Measurements from ENCODE around the gene HEG1.

The HEG1 gene

DNA sequence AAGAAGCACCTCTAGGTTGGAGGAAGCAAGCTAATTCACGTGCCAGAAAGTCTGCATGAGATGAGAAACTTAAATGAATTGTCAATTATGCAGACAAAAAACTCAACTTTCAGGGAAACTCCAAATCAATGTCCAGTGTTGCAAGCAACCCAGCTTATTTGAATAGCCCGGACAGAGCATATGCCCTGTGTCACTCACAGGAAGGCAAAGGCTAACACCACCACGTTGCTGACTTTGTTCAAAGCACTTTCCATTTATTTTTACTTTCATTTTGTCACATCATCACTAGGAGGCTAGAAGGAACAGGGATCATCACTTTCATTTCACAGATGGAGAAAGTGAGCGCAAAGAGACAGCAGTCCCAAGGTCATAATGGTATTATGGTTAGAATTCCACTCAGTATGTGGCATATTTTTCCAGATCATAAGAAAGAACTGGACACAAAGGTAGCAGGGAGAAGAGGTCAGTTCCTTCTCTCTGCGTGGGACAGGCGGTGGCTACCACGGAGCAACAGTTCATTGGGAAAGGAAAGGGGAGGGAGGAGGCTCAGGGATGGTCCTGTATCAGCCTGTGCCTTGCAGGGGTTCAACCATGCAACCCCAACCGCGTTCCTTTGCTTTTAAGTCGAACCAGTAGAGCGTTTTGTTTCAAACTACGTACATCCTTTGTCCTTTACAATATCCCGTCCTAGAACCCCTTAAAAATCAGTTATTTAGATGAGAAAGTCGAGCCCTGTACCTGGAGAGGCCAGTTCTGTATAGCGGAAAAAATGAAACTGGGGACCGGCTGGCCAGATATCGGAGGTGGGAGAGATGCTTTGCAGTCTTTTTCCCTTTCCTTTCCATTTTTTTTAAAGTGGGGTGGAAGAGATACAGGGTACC is 1.1 kb downstream of the HEG1 start:
- Histone ChIP-seq H3K27me3 (ENCODE audit: insufficient read depth, poor library complexity, severe bottlenecking) (peaks cover 47% of the 10 kb centered on the region), H3K27ac (replicated peaks) (no peak overlapping the region), H3K4me3 (replicated peaks; ENCODE audit: insufficient read depth, low read length) (peak overlapping the region; percentile 41)
- DNase-seq (ENCODE audit: low read depth in 1 of 2, low spot score in 1 of 2), result no peak
- TF ChIP-seq SPI1 (IDR thresholded peaks at IDR 0.05; ENCODE audit: borderline replicate concordance, low read depth) (no peak), POLR2AphosphoS5 (IDR thresholded peaks at IDR 0.05; ENCODE audit: low read depth) (no peak), GABPA (IDR thresholded peaks at IDR 0.05; ENCODE audit: low read depth) (no peak)
- TF ChIP-seq, protein P1, sequence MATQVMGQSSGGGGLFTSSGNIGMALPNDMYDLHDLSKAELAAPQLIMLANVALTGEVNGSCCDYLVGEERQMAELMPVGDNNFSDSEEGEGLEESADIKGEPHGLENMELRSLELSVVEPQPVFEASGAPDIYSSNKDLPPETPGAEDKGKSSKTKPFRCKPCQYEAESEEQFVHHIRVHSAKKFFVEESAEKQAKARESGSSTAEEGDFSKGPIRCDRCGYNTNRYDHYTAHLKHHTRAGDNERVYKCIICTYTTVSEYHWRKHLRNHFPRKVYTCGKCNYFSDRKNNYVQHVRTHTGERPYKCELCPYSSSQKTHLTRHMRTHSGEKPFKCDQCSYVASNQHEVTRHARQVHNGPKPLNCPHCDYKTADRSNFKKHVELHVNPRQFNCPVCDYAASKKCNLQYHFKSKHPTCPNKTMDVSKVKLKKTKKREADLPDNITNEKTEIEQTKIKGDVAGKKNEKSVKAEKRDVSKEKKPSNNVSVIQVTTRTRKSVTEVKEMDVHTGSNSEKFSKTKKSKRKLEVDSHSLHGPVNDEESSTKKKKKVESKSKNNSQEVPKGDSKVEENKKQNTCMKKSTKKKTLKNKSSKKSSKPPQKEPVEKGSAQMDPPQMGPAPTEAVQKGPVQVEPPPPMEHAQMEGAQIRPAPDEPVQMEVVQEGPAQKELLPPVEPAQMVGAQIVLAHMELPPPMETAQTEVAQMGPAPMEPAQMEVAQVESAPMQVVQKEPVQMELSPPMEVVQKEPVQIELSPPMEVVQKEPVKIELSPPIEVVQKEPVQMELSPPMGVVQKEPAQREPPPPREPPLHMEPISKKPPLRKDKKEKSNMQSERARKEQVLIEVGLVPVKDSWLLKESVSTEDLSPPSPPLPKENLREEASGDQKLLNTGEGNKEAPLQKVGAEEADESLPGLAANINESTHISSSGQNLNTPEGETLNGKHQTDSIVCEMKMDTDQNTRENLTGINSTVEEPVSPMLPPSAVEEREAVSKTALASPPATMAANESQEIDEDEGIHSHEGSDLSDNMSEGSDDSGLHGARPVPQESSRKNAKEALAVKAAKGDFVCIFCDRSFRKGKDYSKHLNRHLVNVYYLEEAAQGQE (IDR thresholded peaks at IDR 0.05; ENCODE audit: insufficient replicate concordance, low read depth), result no peak
- TF ChIP-seq, protein P2, sequence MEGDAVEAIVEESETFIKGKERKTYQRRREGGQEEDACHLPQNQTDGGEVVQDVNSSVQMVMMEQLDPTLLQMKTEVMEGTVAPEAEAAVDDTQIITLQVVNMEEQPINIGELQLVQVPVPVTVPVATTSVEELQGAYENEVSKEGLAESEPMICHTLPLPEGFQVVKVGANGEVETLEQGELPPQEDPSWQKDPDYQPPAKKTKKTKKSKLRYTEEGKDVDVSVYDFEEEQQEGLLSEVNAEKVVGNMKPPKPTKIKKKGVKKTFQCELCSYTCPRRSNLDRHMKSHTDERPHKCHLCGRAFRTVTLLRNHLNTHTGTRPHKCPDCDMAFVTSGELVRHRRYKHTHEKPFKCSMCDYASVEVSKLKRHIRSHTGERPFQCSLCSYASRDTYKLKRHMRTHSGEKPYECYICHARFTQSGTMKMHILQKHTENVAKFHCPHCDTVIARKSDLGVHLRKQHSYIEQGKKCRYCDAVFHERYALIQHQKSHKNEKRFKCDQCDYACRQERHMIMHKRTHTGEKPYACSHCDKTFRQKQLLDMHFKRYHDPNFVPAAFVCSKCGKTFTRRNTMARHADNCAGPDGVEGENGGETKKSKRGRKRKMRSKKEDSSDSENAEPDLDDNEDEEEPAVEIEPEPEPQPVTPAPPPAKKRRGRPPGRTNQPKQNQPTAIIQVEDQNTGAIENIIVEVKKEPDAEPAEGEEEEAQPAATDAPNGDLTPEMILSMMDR (IDR thresholded peaks at IDR 0.05; ENCODE audit: insufficient read depth, low read length), result no peak

DNA sequence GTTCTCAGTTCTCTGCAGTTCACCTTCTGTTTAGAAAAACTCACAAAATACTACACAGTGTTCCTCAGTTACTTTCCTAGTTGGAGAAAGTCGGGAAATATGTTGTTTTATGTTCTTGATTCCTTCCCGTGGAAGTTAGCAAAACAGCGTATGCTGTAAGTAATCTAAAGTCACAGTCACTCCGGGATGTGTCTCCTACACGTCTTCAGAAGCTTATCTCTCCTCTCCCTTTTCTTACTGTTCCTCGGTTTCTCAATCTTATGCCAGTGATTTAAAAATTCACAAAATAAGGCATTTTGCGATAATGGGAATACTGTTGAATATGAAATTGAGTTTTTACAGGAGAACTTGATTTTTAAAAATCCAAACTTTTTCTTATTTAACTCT is 1.7 kb downstream of the HEG1 start:
- no peak overlapping the region for H3K4me3 ChIP-seq (replicated peaks; ENCODE audit: insufficient read depth, low read length)
- TF ChIP-seq, protein P2 (IDR thresholded peaks at IDR 0.05; ENCODE audit: insufficient read depth, low read length), result no peak
- TF ChIP-seq SPI1 (IDR thresholded peaks at IDR 0.05; ENCODE audit: borderline replicate concordance, low read depth) (no peak), GABPA (IDR thresholded peaks at IDR 0.05; ENCODE audit: low read depth) (no peak), POLR2AphosphoS5 (IDR thresholded peaks at IDR 0.05; ENCODE audit: low read depth) (no peak)
- TF ChIP-seq, protein P1 (IDR thresholded peaks at IDR 0.05; ENCODE audit: insufficient replicate concordance, low read depth), result no peak
- no peak overlapping the region for H3K27ac ChIP-seq (replicated peaks)
- peaks cover 47% of the 10 kb centered on the region for H3K27me3 ChIP-seq (ENCODE audit: insufficient read depth, poor library complexity, severe bottlenecking)
- no peak for DNase-seq (ENCODE audit: low read depth in 1 of 2, low spot score in 1 of 2)

DNA sequence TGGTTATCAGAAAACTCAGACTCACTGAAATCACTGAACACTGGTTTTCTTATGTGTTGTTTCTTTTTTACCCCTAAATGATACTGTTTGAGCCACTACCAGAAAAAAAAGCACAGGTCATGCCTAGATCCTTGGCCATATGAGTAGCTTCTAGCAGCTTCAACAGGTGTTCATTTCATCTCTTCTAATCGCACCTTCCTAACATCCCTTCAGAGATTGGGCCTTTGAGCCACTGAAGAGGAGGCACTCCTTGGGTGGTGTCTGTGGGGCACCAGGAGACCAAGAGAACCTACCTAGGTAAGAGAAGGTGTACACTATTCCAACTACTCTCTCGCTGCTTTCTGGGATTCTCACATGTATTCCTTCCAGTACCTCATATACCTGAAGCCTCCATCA is 2.5 kb downstream of the HEG1 start:
- Histone ChIP-seq H3K27ac (replicated peaks) (no peak overlapping the region), H3K4me3 (replicated peaks; ENCODE audit: insufficient read depth, low read length) (no peak overlapping the region), H3K27me3 (ENCODE audit: insufficient read depth, poor library complexity, severe bottlenecking) (peaks cover 46% of the 10 kb centered on the region)
- no peak for DNase-seq (ENCODE audit: low read depth in 1 of 2, low spot score in 1 of 2)
- TF ChIP-seq POLR2AphosphoS5 (IDR thresholded peaks at IDR 0.05; ENCODE audit: low read depth) (no peak), GABPA (IDR thresholded peaks at IDR 0.05; ENCODE audit: low read depth) (no peak), SPI1 (IDR thresholded peaks at IDR 0.05; ENCODE audit: borderline replicate concordance, low read depth) (no peak)
- TF ChIP-seq, protein P1 (IDR thresholded peaks at IDR 0.05; ENCODE audit: insufficient replicate concordance, low read depth), result no peak
- TF ChIP-seq, protein P2 (IDR thresholded peaks at IDR 0.05; ENCODE audit: insufficient read depth, low read length), result no peak

Measured in HL-60 (cell line).